A673 (cell line): ENCODE measurements around the gene GTPBP10. TPM values are rescaled to one million over a fixed set of nuclear protein-coding genes. Genes with fewer than 3 reads are reported as not detected.

Experiments used
- BruUV-seq: library from RNA; stranded (reverse); fragments of 400-500 nt; replicated peaks from 2 replicates; lab custom pipeline; 2021; lab: Mats Ljungman, UMichigan
- CTCF ChIA-PET: fragments of 300-600 bp; sonication (Branson Sonifier 250); formaldehyde crosslinking; loops from one replicate; lab custom pipeline; 2022; ENCODE audit warnings: antibody characterized with exemption; lab: Charles Lee
- POLR2A ChIA-PET: fragments of 300-600 bp; sonication (Branson Sonifier 250); formaldehyde crosslinking; loops from one replicate; lab custom pipeline; 2022; ENCODE audit warnings: antibody characterized with exemption; ENCODE audit not compliant: low non-redundant PET; lab: Charles Lee
- DNase-seq: peaks from one replicate; pipeline ENCODE4 v3.0.0-alpha.2; 2015; ENCODE audit warnings: low spot score
- H3K27ac ChIP-seq: fragments of 200-600 bp; sonication (generic); 2 replicates; pipeline ENCODE4 v1.5.1; 2016; ENCODE audit warnings: mixed run types, low read depth, mild to moderate bottlenecking, mixed read lengths, antibody characterized with exemption, low read length; ENCODE audit not compliant: poor library complexity, severe bottlenecking
- H3K27me3 ChIP-seq: fragments of 200-600 bp; sonication (generic); replicated peaks from 2 replicates; pipeline ENCODE4 v1.6.1; 2017; ENCODE audit warnings: mixed run types, low read depth, mild to moderate bottlenecking, mixed read lengths, antibody characterized with exemption, low read length; ENCODE audit not compliant: insufficient read depth, poor library complexity
- H3K36me3 ChIP-seq: fragments of 200-600 bp; sonication (generic); 2 replicates; pipeline ENCODE4 v1.6.1; 2016; ENCODE audit warnings: mixed run types, mild to moderate bottlenecking, mixed read lengths, antibody characterized with exemption, low read length; ENCODE audit not compliant: insufficient read depth, poor library complexity, severe bottlenecking
- H3K4me1 ChIP-seq: fragments of 200-600 bp; sonication (generic); 2 replicates; pipeline ENCODE4 v1.6.1; 2017; ENCODE audit warnings: mixed run types, mild to moderate bottlenecking, mixed read lengths, antibody characterized with exemption, low read length; ENCODE audit not compliant: insufficient read depth, poor library complexity, severe bottlenecking
- H3K4me3 ChIP-seq: fragments of 200-600 bp; sonication (generic); 2 replicates; pipeline ENCODE4 v1.5.1; 2016; ENCODE audit warnings: low read depth, mixed run types, mild to moderate bottlenecking, mixed read lengths, low read length; ENCODE audit not compliant: poor library complexity, severe bottlenecking
- H3K9me3 ChIP-seq: fragments of 200-600 bp; sonication (generic); 2 replicates; pipeline ENCODE4 v1.6.1; 2016; ENCODE audit warnings: mixed run types, low read depth, mild to moderate bottlenecking, mixed read lengths, antibody characterized with exemption, low read length; ENCODE audit not compliant: poor library complexity, severe bottlenecking
- CTCF ChIP-seq: fragments of 300-800, 200-600 bp; sonication (generic); conservative IDR thresholded peaks from 2 replicates; pipeline ENCODE4 v1.5.1; 2017; ENCODE audit warnings: low read depth, mild to moderate bottlenecking, antibody characterized with exemption, low read length, moderate library complexity, mixed read lengths
- EZH2 ChIP-seq: fragments of 200-600 bp; sonication (generic); IDR thresholded peaks from 2 replicates; pipeline ENCODE4 v1.6.1; 2017; ENCODE audit warnings: borderline replicate concordance, low read depth, mild to moderate bottlenecking, mixed read lengths, antibody characterized with exemption, low read length; ENCODE audit not compliant: poor library complexity, severe bottlenecking
- intact Hi-C: fragments of 100-400 bp; cut with micrococcal nuclease; formaldehyde crosslinking; loops from one replicate; pipeline ENCODE4 v1.10.0; 2022; ENCODE audit not compliant: unreplicated experiment
- total RNA-seq: library from RNA; stranded (reverse); gene quantifications from 2 replicates; pipeline ENCODE4 v1.2.3, GENCODE V29; 2021

GTPBP10 gene
- total RNA-seq, 1 experiment from 2014 or later = 34.7 TPM

GRCh38 chr7:90404777-90405176, 58.3 kb downstream of the GTPBP10 start:
- BruUV-seq = no TSS peak
- Histone ChIP-seq H3K9me3 (no peaks in the 10 kb centered on the region), H3K36me3 (peaks cover 29% of the 10 kb centered on the region), H3K4me3 (no peak overlapping the region), H3K4me1 (peaks cover 37% of the 10 kb centered on the region), H3K27ac (no peak overlapping the region), H3K27me3 (no peaks in the 10 kb centered on the region)
- no peak for DNase-seq
- POLR2A ChIA-PET = no interaction called here
- TF ChIP-seq EZH2 = no peak
- no peak for TF ChIP-seq CTCF
- CTCF ChIA-PET = no interaction called here
- intact Hi-C loops = loop anchor here (5.0 kb wide), 1 partner anchor 192 kb away; the partner anchor contains the start of gene STEAP2

GRCh38 chr7:90407484-90407821, 60.9 kb downstream of the GTPBP10 start:
- no peak for DNase-seq
- intact Hi-C loops = no loop called here
- Histone ChIP-seq H3K27ac (no peak overlapping the region), H3K36me3 (peaks cover 33% of the 10 kb centered on the region), H3K27me3 (no peaks in the 10 kb centered on the region), H3K4me1 (peaks cover 24% of the 10 kb centered on the region), H3K4me3 (no peak overlapping the region), H3K9me3 (no peaks in the 10 kb centered on the region)
- POLR2A ChIA-PET = no interaction called here
- TF ChIP-seq CTCF (no peak), EZH2 (no peak)
- CTCF ChIA-PET = no interaction called here
- BruUV-seq = no TSS peak

DNA sequence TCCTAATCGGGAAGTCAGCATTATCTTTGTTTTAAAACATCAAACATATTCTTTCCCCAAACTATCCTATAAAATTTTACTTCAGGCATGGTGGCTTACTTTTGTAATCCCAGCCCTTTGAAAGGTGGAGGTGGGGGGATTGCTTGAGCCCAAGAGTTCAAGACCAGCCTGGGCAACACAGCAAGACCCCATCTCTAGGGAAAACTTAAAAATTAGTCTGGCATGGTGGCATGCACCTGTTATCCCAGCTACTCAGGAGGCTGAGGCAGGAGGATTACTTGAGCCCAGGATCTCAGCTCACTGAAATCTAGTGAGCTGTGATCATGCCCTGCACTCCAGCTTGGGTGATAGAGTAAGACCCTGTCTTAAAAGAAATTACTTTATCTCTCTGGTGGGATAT, 61.6 kb downstream of the GTPBP10 start:
- intact Hi-C loops = no loop called here
- H3K27ac ChIP-seq = no peak overlapping the region
- DNase-seq = no peak
- ChIA-PET POLR2A (no interaction called here), CTCF (no interaction called here)
- H3K36me3 ChIP-seq = peaks cover 37% of the 10 kb centered on the region
- H3K4me3 ChIP-seq = no peak overlapping the region
- no TSS peak for BruUV-seq
- no peaks in the 10 kb centered on the region for H3K9me3 ChIP-seq
- H3K27me3 ChIP-seq = no peaks in the 10 kb centered on the region
- no peak for TF ChIP-seq CTCF
- no peak for TF ChIP-seq EZH2
- H3K4me1 ChIP-seq = peaks cover 17% of the 10 kb centered on the region
